Endothelial cell of umbilical vein (primary cell): ENCODE measurements around the gene EXOC1L. TPM values are rescaled to one million over a fixed set of nuclear protein-coding genes. Genes with fewer than 3 reads are reported as not detected.

Experiments
- BruUV-seq: library from RNA; stranded (reverse); fragments of 400-500 nt; replicated peaks from 2 replicates; lab custom pipeline; 2021; lab: Mats Ljungman, UMichigan
- CTCF ChIA-PET: fragments of 300-600, 350-600 bp; sonication (Branson Sonifier 250); formaldehyde crosslinking; loops from one replicate; lab custom pipeline; 2021; ENCODE audit warnings: antibody characterized with exemption, inconsistent platforms; lab: Charles Lee
- POLR2A ChIA-PET: fragments of 300-600, 350-600 bp; sonication (Branson Sonifier 250); formaldehyde crosslinking; loops from one replicate; lab custom pipeline; 2021; ENCODE audit warnings: antibody characterized with exemption, inconsistent platforms; lab: Charles Lee
- DNase-seq: peaks from one replicate; pipeline ENCODE4 v3.0.0-alpha.2; 2011; ENCODE audit warnings: low read depth, low spot score
- FAIRE-seq: peaks from 2 replicates; lab custom pipeline; 2011; peaks lifted over from hg19 to GRCh38; lab: Jason Lieb, UNC
- H2AFZ ChIP-seq: 2 replicates; pipeline ENCODE4 v1.6.0; 2012; ENCODE audit warnings: low read depth, low read length, control low read depth, inconsistent platforms
- H3K27ac ChIP-seq: 2 replicates; pipeline ENCODE4 v1.5.1; 2011; ENCODE audit warnings: low read depth, mild to moderate bottlenecking, control low read depth, low read length, moderate library complexity; ENCODE audit not compliant: insufficient read depth
- H3K27me3 ChIP-seq, 2 experiments: 2 replicates each; pipeline versions ENCODE4 v1.6.0 to v1.6.1; 2011; ENCODE audit warnings: low read length in 2 of 2, mixed read lengths in 1 of 2; ENCODE audit not compliant: control insufficient read depth in 2 of 2, insufficient read depth in 2 of 2
- H3K36me3 ChIP-seq, 2 experiments: 2 replicates in 1 of 2; 3 replicates in 1 of 2; pipeline ENCODE4 v1.5.1; 2011; ENCODE audit warnings: low read length in 2 of 2, mild to moderate bottlenecking in 1 of 2, moderate library complexity in 1 of 2; ENCODE audit not compliant: control insufficient read depth in 2 of 2, insufficient read depth in 2 of 2; ENCODE audit errors: extremely low read depth in 1 of 2
- H3K4me1 ChIP-seq: 3 replicates; pipeline ENCODE4 v1.5.1; 2011; ENCODE audit warnings: mild to moderate bottlenecking, low read length; ENCODE audit not compliant: control insufficient read depth, insufficient read depth; ENCODE audit errors: extremely low read depth
- H3K4me2 ChIP-seq: 2 replicates; pipeline ENCODE4 v1.6.1; 2011; ENCODE audit warnings: low read length, control low read depth, mixed read lengths; ENCODE audit not compliant: insufficient read depth
- H3K4me3 ChIP-seq, 3 experiments: fragments of 200-600 bp in 1 of 3; sonication (generic), shearing (Covaris generic) in 1 of 3; replicated peaks in 1 of 3; 2 replicates each; pipeline ENCODE4 v1.5.1; 2011 to 2016; ENCODE audit warnings: control low read depth in 3 of 3, low read length in 3 of 3, mild to moderate bottlenecking in 2 of 3, inconsistent platforms in 1 of 3, low read depth in 1 of 3, moderate library complexity in 1 of 3; ENCODE audit not compliant: insufficient read depth in 1 of 3
- H3K79me2 ChIP-seq: 2 replicates; pipeline ENCODE4 v1.6.0; 2012; ENCODE audit warnings: low read length, inconsistent platforms; ENCODE audit not compliant: control insufficient read depth, insufficient read depth
- H3K9ac ChIP-seq: replicated peaks from 2 replicates; pipeline ENCODE3; 2011; ENCODE audit warnings: low read length, control low read depth; ENCODE audit not compliant: insufficient read depth; ENCODE audit errors: extremely low read depth
- H3K9me1 ChIP-seq: replicated peaks from 3 replicates; pipeline ENCODE4 v1.6.0; 2011; ENCODE audit warnings: mild to moderate bottlenecking, low read length; ENCODE audit not compliant: control insufficient read depth, insufficient read depth; ENCODE audit errors: extremely low read depth
- H3K9me3 ChIP-seq: replicated peaks from 2 replicates; pipeline ENCODE4 v1.5.1; 2012; ENCODE audit warnings: low read length, inconsistent platforms; ENCODE audit not compliant: control insufficient read depth, insufficient read depth
- H4K20me1 ChIP-seq: replicated peaks from 2 replicates; pipeline ENCODE3; 2011; ENCODE audit warnings: mild to moderate bottlenecking, low read length; ENCODE audit not compliant: control insufficient read depth, insufficient read depth; ENCODE audit errors: extremely low read depth
- EZH2 ChIP-seq: IDR thresholded peaks from 2 replicates; pipeline ENCODE4 v1.6.1; 2012; ENCODE audit warnings: borderline replicate concordance, low read depth, mild to moderate bottlenecking, moderate library complexity, low read length, inconsistent platforms; ENCODE audit not compliant: severe bottlenecking
- FOS ChIP-seq: IDR thresholded peaks from 2 replicates; pipeline ENCODE4 v1.6.1; 2011; ENCODE audit warnings: mild to moderate bottlenecking, low read length, moderate library complexity, borderline replicate concordance; ENCODE audit not compliant: insufficient read depth
- JUN ChIP-seq: IDR thresholded peaks from 2 replicates; pipeline ENCODE4 v1.6.1; 2011; ENCODE audit warnings: borderline replicate concordance, low read depth; ENCODE audit not compliant: insufficient read length, insufficient read depth
- MYC ChIP-seq: IDR thresholded peaks from one replicate; pipeline ENCODE4 v1.6.1; 2011; ENCODE audit warnings: mild to moderate bottlenecking, low read depth, low read length
- POLR2AphosphoS5 ChIP-seq: IDR thresholded peaks from 2 replicates; pipeline ENCODE4 v1.6.1; 2012; ENCODE audit warnings: low read depth, mild to moderate bottlenecking, control low read depth, low read length, moderate library complexity; ENCODE audit not compliant: insufficient read depth
- dilution Hi-C: fragments of 300-500 bp; cut with MboI; formaldehyde crosslinking; loops from one replicate; pipeline ENCODE4 v1.15.0; 2019; ENCODE audit warnings: low sequenced_read_pairs; ENCODE audit not compliant: extremely low pct_ligation_motif_present
- intact Hi-C: fragments of 100-400 bp; cut with micrococcal nuclease; formaldehyde crosslinking; loops from one replicate; pipeline ENCODE4 v1.10.0; 2022
- polyA plus RNA-seq, 4 experiments: library from polyadenylated mRNA; depleted of rRNA in 3 of 4; stranded (reverse) in 3 of 4; unstranded in 1 of 4; fragments of >200 nt; gene quantifications; 2 replicates each; pipeline versions ENCODE4 v1.2.1 to v1.2.3, GENCODE V29; 2011 to 2012; ENCODE audit warnings: missing spikeins in 1 of 4
- total RNA-seq: library from RNA; stranded (reverse); gene quantifications from 2 replicates; pipeline ENCODE4 v1.2.3, GENCODE V29; 2021
- TF ChIP-seq, protein P1 (sequence below), 2 donors: IDR thresholded peaks; 1 replicate in 1 of 2; 2 replicates in 1 of 2; pipeline ENCODE4 v1.5.1; 2011; ENCODE audit warnings: low read length in 2 of 2, mild to moderate bottlenecking in 2 of 2, moderate library complexity in 2 of 2, control low read depth in 1 of 2, inconsistent platforms in 1 of 2, low read depth in 1 of 2; ENCODE audit not compliant: insufficient read depth in 1 of 2; ENCODE audit errors: extremely low read depth in 1 of 2
- TF ChIP-seq, protein P2 (sequence below): IDR thresholded peaks from 2 replicates; pipeline ENCODE4 v1.6.1; 2011; ENCODE audit not compliant: insufficient read depth, insufficient read length

The EXOC1L gene
- total and polyA plus RNA-seq, 2 donors (not counting 3 experiments of a cell fraction or from before 2014, with no cell fraction given): not detected

DNA sequence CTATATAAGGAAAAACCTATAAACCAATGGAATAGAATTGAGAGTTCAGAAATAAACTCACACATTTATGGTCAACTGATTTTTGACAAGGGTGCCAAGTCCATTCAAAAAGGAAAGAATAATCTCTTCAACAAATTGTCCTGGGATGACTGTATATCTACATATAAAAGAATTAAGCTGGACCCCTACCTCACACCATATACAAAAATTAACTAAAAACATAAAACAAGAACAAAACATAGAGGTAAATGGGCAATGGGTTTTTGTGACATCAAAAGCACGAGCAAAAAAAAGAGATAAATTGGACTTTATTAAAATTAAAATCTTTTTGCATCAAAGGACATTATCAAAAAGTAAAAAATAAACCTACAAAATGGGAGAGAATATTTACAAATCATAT, 18.3 kb downstream of the EXOC1L start:
- ChIA-PET CTCF (no interaction called here), POLR2A (no interaction called here)
- FAIRE-seq: no peak
- Histone ChIP-seq H2AFZ (no peak overlapping the region), H3K9me3 (no peaks in the 10 kb centered on the region), H3K79me2 (no peaks in the 10 kb centered on the region), H3K9me1 (no peaks in the 10 kb centered on the region), H4K20me1 (no peaks in the 10 kb centered on the region), H3K36me3 (no peaks in the 10 kb centered on the region), H3K4me3 (no peak overlapping the region), H3K4me1 (no peaks in the 10 kb centered on the region), H3K27me3 (peaks cover 0 to 24% of the 10 kb centered on the region in 2 experiments), H3K9ac (no peak overlapping the region), H3K4me2 (no peak overlapping the region), H3K27ac (no peak overlapping the region)
- BruUV-seq: no TSS peak
- DNase-seq: no peak
- TF ChIP-seq, protein P1, sequence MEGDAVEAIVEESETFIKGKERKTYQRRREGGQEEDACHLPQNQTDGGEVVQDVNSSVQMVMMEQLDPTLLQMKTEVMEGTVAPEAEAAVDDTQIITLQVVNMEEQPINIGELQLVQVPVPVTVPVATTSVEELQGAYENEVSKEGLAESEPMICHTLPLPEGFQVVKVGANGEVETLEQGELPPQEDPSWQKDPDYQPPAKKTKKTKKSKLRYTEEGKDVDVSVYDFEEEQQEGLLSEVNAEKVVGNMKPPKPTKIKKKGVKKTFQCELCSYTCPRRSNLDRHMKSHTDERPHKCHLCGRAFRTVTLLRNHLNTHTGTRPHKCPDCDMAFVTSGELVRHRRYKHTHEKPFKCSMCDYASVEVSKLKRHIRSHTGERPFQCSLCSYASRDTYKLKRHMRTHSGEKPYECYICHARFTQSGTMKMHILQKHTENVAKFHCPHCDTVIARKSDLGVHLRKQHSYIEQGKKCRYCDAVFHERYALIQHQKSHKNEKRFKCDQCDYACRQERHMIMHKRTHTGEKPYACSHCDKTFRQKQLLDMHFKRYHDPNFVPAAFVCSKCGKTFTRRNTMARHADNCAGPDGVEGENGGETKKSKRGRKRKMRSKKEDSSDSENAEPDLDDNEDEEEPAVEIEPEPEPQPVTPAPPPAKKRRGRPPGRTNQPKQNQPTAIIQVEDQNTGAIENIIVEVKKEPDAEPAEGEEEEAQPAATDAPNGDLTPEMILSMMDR (IDR thresholded peaks at IDR 0.05; ENCODE audit: extremely low read depth in 1 of 2, insufficient read depth in 1 of 2, low read depth in 1 of 2, low read length in 2 of 2): no peak
- no peak for TF ChIP-seq POLR2AphosphoS5
- TF ChIP-seq JUN: no peak
- TF ChIP-seq, protein P2, sequence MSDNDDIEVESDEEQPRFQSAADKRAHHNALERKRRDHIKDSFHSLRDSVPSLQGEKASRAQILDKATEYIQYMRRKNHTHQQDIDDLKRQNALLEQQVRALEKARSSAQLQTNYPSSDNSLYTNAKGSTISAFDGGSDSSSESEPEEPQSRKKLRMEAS: no peak
- TF ChIP-seq FOS: no peak
- TF ChIP-seq EZH2: no peak
- no peak for TF ChIP-seq MYC
- intact Hi-C loops (loop anchor here (5.0 kb wide), 1 partner anchor 399 kb away; no protein-coding TSS in a partner anchor), dilution Hi-C loops (no loop called here)
